Kidney epithelial cell (primary cell): Measurements from ENCODE around the gene POLR3E. TPM values are rescaled to one million over a fixed set of nuclear protein-coding genes. Genes with fewer than 3 reads are reported as not detected.

Source experiments
- DNase-seq: peaks from one replicate; pipeline ENCODE4 v3.0.0-alpha.2; 2010; ENCODE audit warnings: low read depth
- H3K27me3 ChIP-seq: 2 replicates; pipeline ENCODE4 v1.6.0; 2011; ENCODE audit warnings: low read length; ENCODE audit not compliant: control insufficient read depth, insufficient read depth
- H3K36me3 ChIP-seq: 2 replicates; pipeline ENCODE4 v1.5.1; 2011; ENCODE audit warnings: low read length; ENCODE audit not compliant: control insufficient read depth, insufficient read depth
- H3K4me3 ChIP-seq: 2 replicates; pipeline ENCODE4 v1.5.1; 2011; ENCODE audit warnings: low read depth, mild to moderate bottlenecking, control low read depth, low read length
- total RNA-seq: library from RNA; depleted of rRNA; stranded (reverse); fragments of >200 nt; gene quantifications from 2 replicates; pipeline ENCODE4 v1.2.3, GENCODE V29; 2015
- TF ChIP-seq, protein P1 (sequence below): IDR thresholded peaks from 2 replicates; pipeline ENCODE4 v1.5.1; 2011; ENCODE audit warnings: mild to moderate bottlenecking, moderate library complexity, low read length, control low read depth, inconsistent platforms; ENCODE audit not compliant: insufficient read depth, poor library complexity, severe bottlenecking

Gene POLR3E
- total RNA-seq, 1 donor from 2014 or later: 39.4 TPM

DNA sequence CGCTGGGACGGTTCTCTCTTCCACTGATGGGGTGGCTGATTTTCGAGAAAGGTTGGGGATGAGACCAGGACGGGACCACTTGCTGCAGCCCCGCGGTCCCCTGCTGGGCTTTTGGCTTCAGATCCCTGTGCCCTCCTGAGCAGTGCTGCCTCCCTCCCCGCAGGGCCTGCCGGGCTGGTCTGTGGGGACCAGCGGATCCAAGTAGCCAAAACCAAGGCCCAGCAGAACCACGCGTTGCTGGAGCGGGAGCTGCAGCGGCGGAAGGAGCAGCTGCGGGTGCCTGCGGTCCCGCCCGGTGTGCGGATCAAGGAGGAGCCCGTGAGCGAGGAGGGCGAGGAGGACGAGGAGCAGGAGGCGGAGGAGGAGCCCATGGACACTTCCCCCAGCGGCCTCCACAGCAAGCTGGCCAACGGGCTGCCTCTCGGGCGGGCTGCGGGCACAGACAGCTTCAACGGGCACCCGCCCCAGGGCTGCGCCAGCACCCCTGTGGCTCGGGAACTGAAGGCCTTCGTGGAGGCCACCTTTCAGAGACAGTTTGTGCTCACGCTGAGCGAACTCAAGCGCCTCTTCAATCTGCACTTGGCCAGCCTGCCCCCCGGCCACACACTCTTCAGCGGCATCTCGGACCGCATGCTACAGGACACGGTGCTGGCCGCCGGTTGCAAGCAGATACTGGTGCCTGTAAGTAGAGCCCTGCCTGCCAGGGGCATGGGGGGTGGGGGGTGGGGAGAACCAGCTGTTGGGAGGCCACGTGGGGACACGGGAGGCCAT lies 28.6 kb downstream of the POLR3E start:
- TF ChIP-seq, protein P1, sequence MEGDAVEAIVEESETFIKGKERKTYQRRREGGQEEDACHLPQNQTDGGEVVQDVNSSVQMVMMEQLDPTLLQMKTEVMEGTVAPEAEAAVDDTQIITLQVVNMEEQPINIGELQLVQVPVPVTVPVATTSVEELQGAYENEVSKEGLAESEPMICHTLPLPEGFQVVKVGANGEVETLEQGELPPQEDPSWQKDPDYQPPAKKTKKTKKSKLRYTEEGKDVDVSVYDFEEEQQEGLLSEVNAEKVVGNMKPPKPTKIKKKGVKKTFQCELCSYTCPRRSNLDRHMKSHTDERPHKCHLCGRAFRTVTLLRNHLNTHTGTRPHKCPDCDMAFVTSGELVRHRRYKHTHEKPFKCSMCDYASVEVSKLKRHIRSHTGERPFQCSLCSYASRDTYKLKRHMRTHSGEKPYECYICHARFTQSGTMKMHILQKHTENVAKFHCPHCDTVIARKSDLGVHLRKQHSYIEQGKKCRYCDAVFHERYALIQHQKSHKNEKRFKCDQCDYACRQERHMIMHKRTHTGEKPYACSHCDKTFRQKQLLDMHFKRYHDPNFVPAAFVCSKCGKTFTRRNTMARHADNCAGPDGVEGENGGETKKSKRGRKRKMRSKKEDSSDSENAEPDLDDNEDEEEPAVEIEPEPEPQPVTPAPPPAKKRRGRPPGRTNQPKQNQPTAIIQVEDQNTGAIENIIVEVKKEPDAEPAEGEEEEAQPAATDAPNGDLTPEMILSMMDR: no peak
- Histone ChIP-seq H3K36me3 (peaks cover 2% of the 10 kb centered on the region), H3K27me3 (no peaks in the 10 kb centered on the region), H3K4me3 (no peak overlapping the region)
- no peak for DNase-seq

DNA sequence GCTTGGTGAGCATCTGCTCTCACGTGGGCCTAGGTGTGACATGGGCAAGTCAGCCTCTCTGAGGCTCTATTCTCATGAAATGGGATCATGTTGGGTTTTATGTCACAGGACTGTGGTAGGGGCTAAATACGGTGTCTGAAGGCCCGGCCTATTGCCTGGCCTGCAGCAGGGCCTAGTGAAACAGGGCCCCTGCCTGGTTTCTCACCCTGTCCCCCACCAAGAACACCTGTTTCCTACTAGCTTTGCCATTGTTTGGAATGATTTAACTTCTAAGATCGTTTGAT lies 29.1 kb downstream of the POLR3E start:
- no peak for DNase-seq
- TF ChIP-seq, protein P1: no peak
- Histone ChIP-seq H3K36me3 (peaks cover 2% of the 10 kb centered on the region), H3K4me3 (no peak overlapping the region), H3K27me3 (no peaks in the 10 kb centered on the region)

DNA sequence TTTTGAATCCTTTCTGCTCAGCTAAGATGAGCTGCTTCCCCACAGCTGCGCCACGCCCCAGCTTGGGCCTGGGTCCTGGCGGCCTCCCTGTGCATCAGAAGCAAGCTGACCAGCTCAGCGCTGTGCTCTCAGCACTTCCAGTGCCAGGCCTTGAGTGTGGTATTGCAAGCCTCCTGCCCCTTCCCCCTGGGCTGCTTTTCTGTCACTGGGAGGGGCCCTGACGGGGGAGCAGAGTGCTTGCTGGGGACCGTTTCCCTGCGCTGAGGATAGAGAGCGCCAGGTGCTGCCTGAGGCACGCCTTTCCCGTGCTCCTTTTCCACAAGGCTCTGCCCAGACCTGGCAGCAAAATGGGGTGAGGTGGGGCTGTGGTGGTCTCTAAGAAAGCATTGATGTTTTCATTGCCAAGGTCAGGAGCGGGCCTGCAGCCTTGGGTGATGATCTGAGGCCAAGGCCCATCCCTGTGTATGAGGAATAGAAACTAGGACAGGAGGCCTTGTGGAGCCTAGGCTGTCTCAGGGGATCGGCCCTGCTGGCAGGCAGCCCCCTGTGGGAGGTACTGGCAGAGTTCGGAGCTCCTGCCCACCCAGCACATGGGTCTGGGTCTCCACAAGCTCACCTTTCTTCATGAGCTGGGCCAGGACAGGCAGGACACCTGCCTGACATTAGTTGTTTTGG lies 29.7 kb downstream of the POLR3E start:
- no peak for DNase-seq
- Histone ChIP-seq H3K27me3 (no peaks in the 10 kb centered on the region), H3K4me3 (no peak overlapping the region), H3K36me3 (peaks cover 2% of the 10 kb centered on the region)
- TF ChIP-seq, protein P1: no peak

DNA sequence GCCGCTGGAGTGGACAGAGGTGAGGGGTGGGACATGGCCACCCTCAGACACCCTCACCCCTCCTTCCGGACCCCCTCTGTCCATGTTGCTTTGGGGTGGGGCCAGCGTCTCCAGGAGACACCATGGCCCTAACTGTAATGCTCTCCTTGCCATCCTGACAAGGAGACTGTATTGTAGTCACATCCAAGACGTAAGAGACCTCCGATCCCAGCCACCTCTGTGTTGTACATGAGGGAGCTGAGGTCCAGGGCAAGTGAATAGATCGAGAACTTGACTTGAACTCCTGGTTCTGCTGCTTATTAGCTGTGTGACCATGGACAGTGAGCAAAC lies 30.2 kb downstream of the POLR3E start:
- no peak for DNase-seq
- no peak overlapping the region for H3K4me3 ChIP-seq
- TF ChIP-seq, protein P1: no peak
- H3K27me3 ChIP-seq: no peaks in the 10 kb centered on the region
- peaks cover 2% of the 10 kb centered on the region for H3K36me3 ChIP-seq

DNA sequence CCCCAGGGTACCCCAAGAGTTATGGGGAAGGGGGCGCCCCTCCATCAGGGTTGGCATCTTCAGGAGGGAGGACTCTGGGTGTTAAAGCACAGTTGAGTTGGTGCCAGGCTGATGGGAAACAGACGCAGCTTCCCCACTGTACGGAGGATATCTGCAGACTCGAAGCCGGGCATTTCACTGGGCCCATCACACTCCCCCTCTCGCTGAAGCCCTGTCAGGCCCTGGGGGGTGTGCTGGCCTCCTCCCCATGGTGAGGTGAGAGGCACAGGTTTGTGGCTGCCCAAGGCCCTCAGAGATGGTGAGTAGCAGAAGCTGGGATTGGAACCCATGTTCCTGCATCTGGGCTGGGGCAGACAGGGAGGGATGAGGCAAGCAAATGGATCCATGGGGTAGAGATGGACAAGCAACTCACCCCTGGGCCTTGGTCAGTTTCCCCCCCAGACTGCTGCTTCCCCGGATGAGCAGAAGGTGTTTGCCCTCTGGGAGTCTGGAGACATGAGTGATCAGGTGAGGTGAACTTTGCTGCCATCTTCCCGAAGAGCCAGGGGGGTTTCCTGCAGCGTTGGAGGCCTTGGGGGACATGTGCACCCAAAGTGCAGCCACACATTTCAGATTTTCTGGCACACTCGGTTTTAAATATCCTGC lies 31.0 kb downstream of the POLR3E start:
- H3K27me3 ChIP-seq: no peaks in the 10 kb centered on the region
- H3K4me3 ChIP-seq: no peak overlapping the region
- peaks cover 2% of the 10 kb centered on the region for H3K36me3 ChIP-seq
- no peak for DNase-seq
- TF ChIP-seq, protein P1: no peak
